GM21576 (cell line): ENCODE results near the gene HSPB7.
"Not testable (repeated sequence)": the region's sequence is repeated elsewhere in the genome, so short reads cannot be mapped to it uniquely, and the experiment has no call there.

Experiments used
- ATAC-seq: cut with Tn5 transposase; IDR thresholded peaks from one replicate; pipeline ENCODE4 v1.9.1; 2021; ENCODE audit warnings: mild to moderate bottlenecking, moderate library complexity; ENCODE audit not compliant: unreplicated experiment

Gene HSPB7

GRCh38 chr1:16017461-16018303 is at the start of gene HSPB7:
Gene HSPB7 (minus strand): TSS chr1:16018043. CDS start chr1:16017963, 80 bp downstream.
- no peak for ATAC-seq

- no peak for ATAC-seq
Observed at GRCh38 chr1:16067127-16067768, 49.4 kb upstream of the HSPB7 start.

GRCh38 chr1:16066245-16066644 is 48.4 kb upstream of the HSPB7 start:
- no peak for ATAC-seq

- no peak for ATAC-seq
Observed at GRCh38 chr1:16065269-16065576, 47.4 kb upstream of the HSPB7 start.

- ATAC-seq, result no peak
Observed at GRCh38 chr1:16064536-16065268, 46.9 kb upstream of the HSPB7 start.

- ATAC-seq, result no peak
Observed at GRCh38 chr1:16063921-16064320, 46.1 kb upstream of the HSPB7 start.

GRCh38 chr1:16063226-16063829 is 45.5 kb upstream of the HSPB7 start:
- ATAC-seq, result no peak

- not testable (repeated sequence) for ATAC-seq
Observed at GRCh38 chr1:16062687-16063075, 44.8 kb upstream of the HSPB7 start.

- ATAC-seq, result not testable (repeated sequence)
Observed at GRCh38 chr1:16061989-16062686, 44.3 kb upstream of the HSPB7 start.

- no peak for ATAC-seq
Observed at GRCh38 chr1:16061266-16061665, 43.4 kb upstream of the HSPB7 start.

- ATAC-seq, result not testable (repeated sequence)
Observed at GRCh38 chr1:16058394-16059120, 40.7 kb upstream of the HSPB7 start.

- not testable (repeated sequence) for ATAC-seq
Observed at GRCh38 chr1:16057314-16057915, 39.6 kb upstream of the HSPB7 start.

GRCh38 chr1:16056521-16056912 is 38.7 kb upstream of the HSPB7 start:
- not testable (repeated sequence) for ATAC-seq

- ATAC-seq, result peak; percentile 81
Observed at GRCh38 chr1:16055613-16056520, 38.0 kb upstream of the HSPB7 start.

- ATAC-seq, result no peak
Observed at GRCh38 chr1:16054598-16055540, 37.0 kb upstream of the HSPB7 start.

- ATAC-seq, result no peak
Observed at GRCh38 chr1:16053781-16054502, 36.1 kb upstream of the HSPB7 start.

GRCh38 chr1:16051949-16052348 is 34.1 kb upstream of the HSPB7 start:
- not testable (repeated sequence) for ATAC-seq
